ENCODE measurements around the gene CDC42BPG.

CDC42BPG gene

GRCh38 chr11:64887757-64888405, 43.4 kb upstream of the CDC42BPG start:
- peak overlapping the region; percentile 53 for H3K27ac ChIP-seq (ENCODE audit: low read length)
- H3K9ac ChIP-seq (ENCODE audit: low read length in 2 of 2) = peak overlapping the region; percentile 64 to 69
- no peaks in the 10 kb centered on the region for H3K36me3 ChIP-seq (ENCODE audit: control insufficient read depth in 2 of 2, insufficient read depth in 2 of 2, low read length in 2 of 2)
- H3K4me1 ChIP-seq (ENCODE audit: control insufficient read depth, insufficient read depth, low read length) = peaks cover 13% of the 10 kb centered on the region
- H3K4me3 ChIP-seq (ENCODE audit: low read length in 2 of 2) = peak overlapping the region; percentile 59 to 71
- H3K9me3 ChIP-seq (ENCODE audit: control insufficient read depth in 2 of 2, low read length in 2 of 2) = no peaks in the 10 kb centered on the region
- H3K27me3 ChIP-seq (ENCODE audit: control insufficient read depth in 1 of 2, insufficient read depth in 2 of 2, low read length in 2 of 2) = no peaks in the 10 kb centered on the region

- Histone ChIP-seq H3K27ac (ENCODE audit: low read length) (peak overlapping the region; percentile 53), H3K36me3 (ENCODE audit: control insufficient read depth in 2 of 2, insufficient read depth in 2 of 2, low read length in 2 of 2) (no peaks in the 10 kb centered on the region), H3K4me1 (ENCODE audit: control insufficient read depth, insufficient read depth, low read length) (peaks cover 13% of the 10 kb centered on the region), H3K4me3 (ENCODE audit: low read length in 2 of 2) (peak overlapping the region; percentile 40 to 71), H3K9me3 (ENCODE audit: control insufficient read depth in 2 of 2, low read length in 2 of 2) (no peaks in the 10 kb centered on the region), H3K27me3 (ENCODE audit: control insufficient read depth in 1 of 2, insufficient read depth in 2 of 2, low read length in 2 of 2) (no peaks in the 10 kb centered on the region), H3K9ac (ENCODE audit: low read length in 2 of 2) (peak overlapping the region; percentile 64 to 69)
These were observed 42.8 kb upstream of the CDC42BPG start for GRCh38 chr11:64887234-64887756.

- Histone ChIP-seq H3K4me1 (ENCODE audit: control insufficient read depth, insufficient read depth, low read length) (peaks cover 13% of the 10 kb centered on the region), H3K9me3 (ENCODE audit: control insufficient read depth in 2 of 2, low read length in 2 of 2) (no peaks in the 10 kb centered on the region), H3K9ac (ENCODE audit: low read length in 2 of 2) (no peak overlapping the region), H3K36me3 (ENCODE audit: control insufficient read depth in 2 of 2, insufficient read depth in 2 of 2, low read length in 2 of 2) (no peaks in the 10 kb centered on the region), H3K27ac (ENCODE audit: low read length) (no peak overlapping the region), H3K4me3 (ENCODE audit: low read length in 2 of 2) (no peak overlapping the region), H3K27me3 (ENCODE audit: control insufficient read depth in 1 of 2, insufficient read depth in 2 of 2, low read length in 2 of 2) (no peaks in the 10 kb centered on the region)
These were observed 41.2 kb upstream of the CDC42BPG start for GRCh38 chr11:64885367-64886286.

- Histone ChIP-seq H3K4me1 (ENCODE audit: control insufficient read depth, insufficient read depth, low read length) (peaks cover 22% of the 10 kb centered on the region), H3K36me3 (ENCODE audit: control insufficient read depth in 2 of 2, insufficient read depth in 2 of 2, low read length in 2 of 2) (no peaks in the 10 kb centered on the region), H3K4me3 (ENCODE audit: low read length in 2 of 2) (no peak overlapping the region), H3K9ac (ENCODE audit: low read length in 2 of 2) (no peak overlapping the region), H3K9me3 (ENCODE audit: control insufficient read depth in 2 of 2, low read length in 2 of 2) (no peaks in the 10 kb centered on the region), H3K27me3 (ENCODE audit: control insufficient read depth in 1 of 2, insufficient read depth in 2 of 2, low read length in 2 of 2) (no peaks in the 10 kb centered on the region), H3K27ac (ENCODE audit: low read length) (no peak overlapping the region)
These were observed 39.6 kb upstream of the CDC42BPG start for GRCh38 chr11:64884019-64884418.

- Histone ChIP-seq H3K9ac (ENCODE audit: low read length in 2 of 2) (no peak overlapping the region), H3K9me3 (ENCODE audit: control insufficient read depth in 2 of 2, low read length in 2 of 2) (no peaks in the 10 kb centered on the region), H3K4me3 (ENCODE audit: low read length in 2 of 2) (no peak overlapping the region), H3K4me1 (ENCODE audit: control insufficient read depth, insufficient read depth, low read length) (peaks cover 25% of the 10 kb centered on the region), H3K36me3 (ENCODE audit: control insufficient read depth in 2 of 2, insufficient read depth in 2 of 2, low read length in 2 of 2) (no peaks in the 10 kb centered on the region), H3K27ac (ENCODE audit: low read length) (no peak overlapping the region), H3K27me3 (ENCODE audit: control insufficient read depth in 1 of 2, insufficient read depth in 2 of 2, low read length in 2 of 2) (no peaks in the 10 kb centered on the region)
These were observed 39.1 kb upstream of the CDC42BPG start for GRCh38 chr11:64883575-64883974.

GRCh38 chr11:64882243-64882642, 37.8 kb upstream of the CDC42BPG start:
- H3K9me3 ChIP-seq (ENCODE audit: control insufficient read depth in 2 of 2, low read length in 2 of 2) = no peaks in the 10 kb centered on the region
- no peak overlapping the region for H3K4me3 ChIP-seq (ENCODE audit: low read length in 2 of 2)
- no peaks in the 10 kb centered on the region for H3K27me3 ChIP-seq (ENCODE audit: control insufficient read depth in 1 of 2, insufficient read depth in 2 of 2, low read length in 2 of 2)
- no peak overlapping the region for H3K9ac ChIP-seq (ENCODE audit: low read length in 2 of 2)
- H3K27ac ChIP-seq (ENCODE audit: low read length) = no peak overlapping the region
- no peaks in the 10 kb centered on the region for H3K36me3 ChIP-seq (ENCODE audit: control insufficient read depth in 2 of 2, insufficient read depth in 2 of 2, low read length in 2 of 2)
- H3K4me1 ChIP-seq (ENCODE audit: control insufficient read depth, insufficient read depth, low read length) = peaks cover 13% of the 10 kb centered on the region

- no peaks in the 10 kb centered on the region for H3K27me3 ChIP-seq (ENCODE audit: control insufficient read depth in 1 of 2, insufficient read depth in 2 of 2, low read length in 2 of 2)
- no peak overlapping the region for H3K4me3 ChIP-seq (ENCODE audit: low read length in 2 of 2)
- H3K27ac ChIP-seq (ENCODE audit: low read length) = no peak overlapping the region
- H3K36me3 ChIP-seq (ENCODE audit: control insufficient read depth in 2 of 2, insufficient read depth in 2 of 2, low read length in 2 of 2) = no peaks in the 10 kb centered on the region
- no peak overlapping the region for H3K9ac ChIP-seq (ENCODE audit: low read length in 2 of 2)
- peaks cover 19% of the 10 kb centered on the region for H3K4me1 ChIP-seq (ENCODE audit: control insufficient read depth, insufficient read depth, low read length)
- no peaks in the 10 kb centered on the region for H3K9me3 ChIP-seq (ENCODE audit: control insufficient read depth in 2 of 2, low read length in 2 of 2)
These were observed 37.0 kb upstream of the CDC42BPG start for GRCh38 chr11:64881476-64881875.

- H3K27me3 ChIP-seq (ENCODE audit: control insufficient read depth in 1 of 2, insufficient read depth in 2 of 2, low read length in 2 of 2) = no peaks in the 10 kb centered on the region
- H3K9me3 ChIP-seq (ENCODE audit: control insufficient read depth in 2 of 2, low read length in 2 of 2) = no peaks in the 10 kb centered on the region
- H3K27ac ChIP-seq (ENCODE audit: low read length) = peak overlapping the region; percentile 89
- peaks cover 29% of the 10 kb centered on the region for H3K4me1 ChIP-seq (ENCODE audit: control insufficient read depth, insufficient read depth, low read length)
- no peak overlapping the region for H3K4me3 ChIP-seq (ENCODE audit: low read length in 2 of 2)
- no peaks in the 10 kb centered on the region for H3K36me3 ChIP-seq (ENCODE audit: control insufficient read depth in 2 of 2, insufficient read depth in 2 of 2, low read length in 2 of 2)
- no peak overlapping the region for H3K9ac ChIP-seq (ENCODE audit: low read length in 2 of 2)
These were observed 36.0 kb upstream of the CDC42BPG start for GRCh38 chr11:64880240-64881001.

- Histone ChIP-seq H3K4me1 (ENCODE audit: control insufficient read depth, insufficient read depth, low read length) (peaks cover 40% of the 10 kb centered on the region), H3K9me3 (ENCODE audit: control insufficient read depth in 2 of 2, low read length in 2 of 2) (no peaks in the 10 kb centered on the region)
These were observed 34.9 kb upstream of the CDC42BPG start for GRCh38 chr11:64879244-64879900.

More at GRCh38 chr11:64879244-64879900, 34.9 kb upstream of the CDC42BPG start:
- Histone ChIP-seq H3K4me3 (ENCODE audit: low read length in 2 of 2) (peak overlapping the region; percentile 75 to 99), H3K9ac (ENCODE audit: low read length in 2 of 2) (peak overlapping the region; percentile 88 to 92), H3K27ac (ENCODE audit: low read length) (peak overlapping the region; percentile 89), H3K27me3 (ENCODE audit: control insufficient read depth in 1 of 2, insufficient read depth in 2 of 2, low read length in 2 of 2) (no peaks in the 10 kb centered on the region), H3K36me3 (ENCODE audit: control insufficient read depth in 2 of 2, insufficient read depth in 2 of 2, low read length in 2 of 2) (peaks cover 0 to under 1% of the 10 kb centered on the region in 2 donors)

All from stomach smooth muscle (tissue), 2 donors.